ENCODE measurements around the gene SLC41A3.

GRCh38 chr3:126129398-126129891 is 45.5 kb upstream of the SLC41A3 start:
- TF ChIP-seq CTCF (IDR thresholded peaks at IDR 0.05), result no peak
- TF ChIP-seq POLR2A (IDR thresholded peaks at IDR 0.05), result no peak
- TF ChIP-seq EP300 (IDR thresholded peaks at IDR 0.05), result no peak
